ENCODE data around the gene TCP11L1. TPM values are rescaled to one million over a fixed set of nuclear protein-coding genes. Genes with fewer than 3 reads are reported as not detected.

Gene TCP11L1
- total RNA-seq, 3 donors from 2014 or later (not counting 1 experiment from before 2014, with no cell fraction given) = 20.7 to 24.5 (median 22.7) TPM

- Mint-ChIP-seq H3K4me1 (no peaks in the 10 kb centered on the region), H3K36me3 (peaks cover 10% of the 10 kb centered on the region), H3K4me3 (no peak overlapping the region), H3K9me3 (no peaks in the 10 kb centered on the region), H3K27ac (peak overlapping the region in 1 of 2 donors; percentile 19), H3K27me3 (ENCODE audit: low read depth in 2 of 2) (no peaks in the 10 kb centered on the region)
- no peak overlapping the region for H3K4me3 ChIP-seq (ENCODE audit: low read length)
- no peaks in the 10 kb centered on the region for H3K9me3 ChIP-seq (ENCODE audit: control insufficient read depth, insufficient read depth, low read length)
- intact Hi-C loops (cut with micrococcal nuclease) = no loop called here
- no peaks in the 10 kb centered on the region for H3K27me3 ChIP-seq (ENCODE audit: control insufficient read depth, insufficient read depth, low read length)
- no peak overlapping the region for H3K27ac ChIP-seq (ENCODE audit: low read length)
- no peak for TF ChIP-seq CTCF (IDR thresholded peaks at IDR 0.05)
- no peaks in the 10 kb centered on the region for H3K4me1 ChIP-seq (ENCODE audit: control insufficient read depth, insufficient read depth, low read length)
- WGBS (ENCODE audit: insufficient coverage) = 96% methylated on average over 1 of the region's 1 CpG
- no peak for DNase-seq
- peaks cover 35% of the 10 kb centered on the region for H3K36me3 ChIP-seq (ENCODE audit: control insufficient read depth, insufficient read depth, low read length)
- no peak for ATAC-seq
Measured at GRCh38 chr11:33086017-33086416, 46.6 kb downstream of the TCP11L1 start.

- H3K27ac Mint-ChIP-seq = no peak overlapping the region
- no peaks in the 10 kb centered on the region for H3K4me1 Mint-ChIP-seq
- no peaks in the 10 kb centered on the region for H3K27me3 Mint-ChIP-seq (ENCODE audit: low read depth in 2 of 2)
- H3K4me3 ChIP-seq (ENCODE audit: low read length) = no peak overlapping the region
- no peak overlapping the region for H3K27ac ChIP-seq (ENCODE audit: low read length)
- peaks cover 22% of the 10 kb centered on the region for H3K36me3 ChIP-seq (ENCODE audit: control insufficient read depth, insufficient read depth, low read length)
- peaks cover 17% of the 10 kb centered on the region for H3K36me3 Mint-ChIP-seq
- ATAC-seq = no peak
- H3K4me3 Mint-ChIP-seq = no peak overlapping the region
- TF ChIP-seq CTCF (IDR thresholded peaks at IDR 0.05) = no peak
- no peaks in the 10 kb centered on the region for H3K9me3 ChIP-seq (ENCODE audit: control insufficient read depth, insufficient read depth, low read length)
- intact Hi-C loops (cut with micrococcal nuclease) = no loop called here
- H3K4me1 ChIP-seq (ENCODE audit: control insufficient read depth, insufficient read depth, low read length) = no peaks in the 10 kb centered on the region
- no peaks in the 10 kb centered on the region for H3K27me3 ChIP-seq (ENCODE audit: control insufficient read depth, insufficient read depth, low read length)
- H3K9me3 Mint-ChIP-seq = no peaks in the 10 kb centered on the region
- no peak for DNase-seq
Measured at GRCh38 chr11:33089776-33090175, 50.4 kb downstream of the TCP11L1 start.

GRCh38 chr11:33094157-33094556, 54.8 kb downstream of the TCP11L1 start:
- Histone ChIP-seq H3K4me3 (ENCODE audit: low read length) (no peak overlapping the region), H3K36me3 (ENCODE audit: control insufficient read depth, insufficient read depth, low read length) (peaks cover 34% of the 10 kb centered on the region), H3K27me3 (ENCODE audit: control insufficient read depth, insufficient read depth, low read length) (no peaks in the 10 kb centered on the region), H3K4me1 (ENCODE audit: control insufficient read depth, insufficient read depth, low read length) (no peaks in the 10 kb centered on the region), H3K27ac (ENCODE audit: low read length) (no peak overlapping the region), H3K9me3 (ENCODE audit: control insufficient read depth, insufficient read depth, low read length) (no peaks in the 10 kb centered on the region)
- no peak for DNase-seq
- Mint-ChIP-seq H3K27ac (no peak overlapping the region), H3K4me3 (no peak overlapping the region), H3K36me3 (peaks cover 18% of the 10 kb centered on the region), H3K9me3 (no peaks in the 10 kb centered on the region), H3K27me3 (ENCODE audit: low read depth in 2 of 2) (no peaks in the 10 kb centered on the region), H3K4me1 (no peaks in the 10 kb centered on the region)
- no peak for TF ChIP-seq CTCF (IDR thresholded peaks at IDR 0.05)
- intact Hi-C loops (cut with micrococcal nuclease) = no loop called here
- ATAC-seq = no peak
- WGBS (ENCODE audit: insufficient coverage) = no CpG with 5 or more reads among the region's 1 CpG

GRCh38 chr11:33103836-33104235, 64.5 kb downstream of the TCP11L1 start:
- peaks cover 7% of the 10 kb centered on the region for H3K36me3 Mint-ChIP-seq
- no peak overlapping the region for H3K27ac ChIP-seq (ENCODE audit: low read length)
- DNase-seq (no peak), ATAC-seq (no peak)
- no peak overlapping the region for H3K27ac Mint-ChIP-seq
- no peaks in the 10 kb centered on the region for H3K27me3 ChIP-seq (ENCODE audit: control insufficient read depth, insufficient read depth, low read length)
- intact Hi-C loops (cut with micrococcal nuclease) = no loop called here
- no peaks in the 10 kb centered on the region for H3K9me3 ChIP-seq (ENCODE audit: control insufficient read depth, insufficient read depth, low read length)
- H3K4me3 ChIP-seq (ENCODE audit: low read length) = no peak overlapping the region
- H3K4me1 ChIP-seq (ENCODE audit: control insufficient read depth, insufficient read depth, low read length) = no peaks in the 10 kb centered on the region
- no peaks in the 10 kb centered on the region for H3K4me1 Mint-ChIP-seq
- H3K36me3 ChIP-seq (ENCODE audit: control insufficient read depth, insufficient read depth, low read length) = peaks cover 44% of the 10 kb centered on the region
- H3K9me3 Mint-ChIP-seq = no peaks in the 10 kb centered on the region
- no peak for TF ChIP-seq CTCF (IDR thresholded peaks at IDR 0.05)
- H3K4me3 Mint-ChIP-seq = no peak overlapping the region
- H3K27me3 Mint-ChIP-seq (ENCODE audit: low read depth in 2 of 2) = no peaks in the 10 kb centered on the region

Data from natural killer cell (primary cell).